Fibroblast of skin of right biceps (primary cell): Measurements from ENCODE around the gene NPFF.

Source experiments
- DNase-seq: peaks from one replicate; pipeline ENCODE4 v3.0.0-alpha.2; 2013

The NPFF gene

DNA sequence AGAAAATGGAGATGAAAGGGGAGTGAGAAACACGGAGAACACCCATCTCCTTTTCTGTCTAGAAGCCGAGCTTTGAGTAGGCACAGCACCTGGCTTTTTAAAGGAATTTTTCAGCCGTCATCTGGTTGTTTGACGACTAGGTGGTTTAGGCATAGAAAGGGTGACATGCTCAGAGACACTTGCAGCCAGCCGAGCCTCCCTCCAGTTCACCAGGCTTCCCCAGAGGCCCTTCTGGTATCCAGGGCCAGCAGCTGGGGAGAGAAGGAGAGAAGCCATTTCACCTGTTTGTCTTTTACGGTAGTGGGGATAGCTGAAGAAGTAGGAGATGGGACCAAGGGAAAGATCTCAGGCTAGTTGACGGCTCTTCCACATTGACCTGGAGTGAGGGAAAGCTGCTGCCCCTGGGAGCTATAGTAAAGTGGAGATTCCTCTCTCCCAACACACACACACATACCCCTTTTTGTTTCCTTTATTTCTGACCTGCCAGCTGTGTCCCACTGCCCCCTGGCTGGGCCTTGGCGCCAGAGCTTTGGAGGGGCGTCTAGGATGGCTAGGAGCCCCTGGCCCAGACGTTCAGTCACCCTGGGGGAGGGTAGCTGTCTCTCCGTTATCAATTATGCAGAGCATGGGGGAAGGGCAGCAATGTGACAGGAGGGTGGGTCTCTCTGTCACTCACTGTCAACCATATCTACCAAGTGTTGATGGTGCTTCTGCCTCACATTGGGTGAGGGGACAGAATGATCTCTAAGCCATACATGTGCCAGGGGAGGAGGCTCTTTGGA, 13.5 kb downstream of the NPFF start:
- DNase-seq: no peak

DNA sequence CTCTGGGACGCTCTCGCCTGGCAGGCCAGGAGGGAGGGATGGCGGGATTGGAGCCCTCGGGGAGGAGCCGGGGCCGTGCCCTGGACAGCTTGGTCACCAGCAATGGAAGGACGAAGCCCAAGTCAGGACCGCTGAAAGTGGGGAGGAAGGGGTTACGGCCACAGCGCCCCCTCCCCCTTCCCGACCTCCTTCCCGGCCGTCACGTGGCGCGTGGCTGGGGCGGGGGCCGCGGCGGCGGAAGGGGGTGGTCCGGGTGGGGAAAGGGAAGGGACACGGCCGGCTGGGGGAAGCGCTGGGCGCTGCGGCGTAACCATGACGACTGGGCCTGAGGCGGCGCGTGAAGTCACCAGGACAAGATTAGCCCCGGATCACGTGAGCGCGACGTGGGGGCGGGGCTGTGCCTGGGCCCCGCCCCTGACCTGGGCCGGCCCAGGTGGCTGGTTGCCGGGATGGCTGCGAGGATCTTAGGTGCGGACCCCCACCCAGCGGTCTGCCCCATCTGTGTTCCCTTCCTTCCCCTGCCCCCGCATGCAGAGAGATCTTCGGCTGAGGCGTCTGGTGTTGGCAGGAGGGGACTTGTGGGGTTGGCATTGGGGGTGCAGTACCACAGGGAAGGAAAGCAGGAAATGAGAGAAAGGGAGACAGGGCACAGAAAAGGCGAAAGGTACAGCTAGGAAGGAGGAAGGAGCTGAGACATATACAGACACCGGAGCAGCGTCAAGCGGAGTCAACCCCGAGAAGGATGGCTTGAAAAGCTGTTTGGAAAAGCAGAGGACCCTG, 14.3 kb downstream of the NPFF start:
- DNase-seq: peak; percentile 91

GRCh38 chr12:53492188-53492587, 15.1 kb downstream of the NPFF start:
- no peak for DNase-seq

GRCh38 chr12:53489242-53489864, 17.9 kb downstream of the NPFF start:
- DNase-seq: no peak

- no peak for DNase-seq
Measured at GRCh38 chr12:53486736-53487487, 20.4 kb downstream of the NPFF start.

GRCh38 chr12:53485955-53486735, 21.1 kb downstream of the NPFF start:
- DNase-seq: no peak

DNA sequence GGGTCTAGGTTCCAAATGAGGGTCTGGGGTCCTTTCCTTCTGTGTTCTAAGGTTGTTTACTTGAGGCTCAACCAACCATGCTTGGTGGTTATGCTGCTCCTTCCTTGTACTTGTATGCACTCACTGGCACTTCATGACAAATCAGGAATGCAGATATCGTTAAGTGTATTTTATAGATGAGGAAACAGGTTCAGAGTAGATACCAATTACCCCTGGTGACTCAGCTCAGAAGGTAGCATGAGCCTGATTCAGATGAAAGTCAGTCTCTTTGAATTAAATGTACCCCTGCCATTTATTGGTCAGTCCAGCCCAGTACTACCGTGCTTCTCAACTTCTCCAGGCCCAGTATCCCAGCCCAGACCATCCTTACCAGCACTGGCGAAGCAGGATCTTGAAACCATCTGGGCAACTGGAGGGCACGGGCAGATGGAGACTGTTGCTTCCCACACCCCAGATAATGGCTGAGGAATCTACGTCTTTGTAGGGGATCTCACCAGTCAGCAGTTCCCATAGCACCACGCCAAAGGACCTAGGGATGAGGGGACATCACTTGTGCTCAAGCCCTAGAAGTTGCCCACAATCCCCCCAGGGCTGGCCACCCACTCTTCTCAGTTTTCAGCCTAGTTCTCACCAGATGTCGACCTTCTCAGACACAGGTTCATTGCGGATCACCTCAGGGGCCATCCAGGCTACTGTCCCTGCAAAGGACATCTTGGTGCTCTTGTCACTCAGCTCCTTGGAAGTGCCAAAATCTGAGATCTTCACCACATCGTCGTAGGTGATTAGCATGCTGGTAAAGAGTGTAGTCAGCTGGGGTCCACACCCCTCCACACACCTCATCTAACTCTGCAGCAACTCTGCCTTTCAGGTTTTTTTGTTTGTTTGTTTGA, 22.4 kb downstream of the NPFF start:
- DNase-seq: no peak

GRCh38 chr12:53483979-53484377, 23.3 kb downstream of the NPFF start:
- no peak for DNase-seq

GRCh38 chr12:53483225-53483978, 23.9 kb downstream of the NPFF start:
- no peak for DNase-seq

- DNase-seq: no peak
Measured at GRCh38 chr12:53482626-53483168, 24.6 kb downstream of the NPFF start.

DNA sequence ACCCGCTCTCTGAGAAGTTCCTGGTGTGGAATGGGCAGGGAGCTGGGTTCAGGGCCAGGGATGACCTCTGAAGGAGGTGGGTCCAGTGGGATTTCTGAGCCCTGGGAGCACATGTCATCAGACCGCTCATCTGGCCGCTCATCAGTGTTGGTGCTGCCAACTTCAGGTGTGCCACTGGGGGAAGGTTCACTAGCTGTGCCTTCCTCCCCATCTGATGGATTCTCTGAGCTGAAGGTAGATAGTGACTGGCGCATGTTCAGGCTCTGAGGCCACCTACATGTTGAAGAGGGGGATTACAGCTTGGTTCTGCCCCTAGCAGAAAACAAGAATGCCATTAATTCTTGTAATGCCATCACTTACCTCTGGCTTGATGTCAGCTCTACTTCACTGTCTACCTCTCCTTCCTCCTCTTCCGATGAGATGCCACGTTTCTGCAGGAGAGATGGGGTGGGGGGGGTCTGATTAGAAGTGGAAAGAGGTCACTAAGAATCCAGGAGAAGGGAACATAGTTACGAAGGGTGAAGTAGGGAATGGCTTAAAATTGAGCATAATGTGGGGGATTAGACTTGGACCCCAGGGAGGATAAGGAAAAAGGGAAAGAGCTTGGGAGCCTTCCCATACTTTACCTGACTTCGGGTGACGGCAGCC, 25.2 kb downstream of the NPFF start:
- no peak for DNase-seq

DNA sequence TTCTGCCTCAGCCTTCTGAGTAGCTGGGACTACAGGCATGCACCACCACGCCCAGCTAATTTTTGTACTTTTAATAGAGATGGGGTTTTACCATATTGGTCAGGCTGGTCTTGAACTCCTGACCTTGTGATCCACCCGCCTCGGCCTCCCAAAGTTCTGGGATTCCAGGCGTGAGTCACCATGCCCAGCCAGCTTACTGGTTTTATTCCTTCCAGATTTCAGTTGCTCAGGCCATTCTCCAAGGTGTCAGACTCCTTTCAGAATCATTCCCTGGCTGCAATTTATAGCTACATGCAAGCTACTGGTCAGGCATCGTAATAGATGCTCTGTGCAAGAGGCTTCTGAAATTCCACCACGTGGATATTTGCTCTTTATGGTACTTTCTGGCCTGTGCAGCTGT, 25.8 kb downstream of the NPFF start:
- DNase-seq: peak; percentile 40

DNA sequence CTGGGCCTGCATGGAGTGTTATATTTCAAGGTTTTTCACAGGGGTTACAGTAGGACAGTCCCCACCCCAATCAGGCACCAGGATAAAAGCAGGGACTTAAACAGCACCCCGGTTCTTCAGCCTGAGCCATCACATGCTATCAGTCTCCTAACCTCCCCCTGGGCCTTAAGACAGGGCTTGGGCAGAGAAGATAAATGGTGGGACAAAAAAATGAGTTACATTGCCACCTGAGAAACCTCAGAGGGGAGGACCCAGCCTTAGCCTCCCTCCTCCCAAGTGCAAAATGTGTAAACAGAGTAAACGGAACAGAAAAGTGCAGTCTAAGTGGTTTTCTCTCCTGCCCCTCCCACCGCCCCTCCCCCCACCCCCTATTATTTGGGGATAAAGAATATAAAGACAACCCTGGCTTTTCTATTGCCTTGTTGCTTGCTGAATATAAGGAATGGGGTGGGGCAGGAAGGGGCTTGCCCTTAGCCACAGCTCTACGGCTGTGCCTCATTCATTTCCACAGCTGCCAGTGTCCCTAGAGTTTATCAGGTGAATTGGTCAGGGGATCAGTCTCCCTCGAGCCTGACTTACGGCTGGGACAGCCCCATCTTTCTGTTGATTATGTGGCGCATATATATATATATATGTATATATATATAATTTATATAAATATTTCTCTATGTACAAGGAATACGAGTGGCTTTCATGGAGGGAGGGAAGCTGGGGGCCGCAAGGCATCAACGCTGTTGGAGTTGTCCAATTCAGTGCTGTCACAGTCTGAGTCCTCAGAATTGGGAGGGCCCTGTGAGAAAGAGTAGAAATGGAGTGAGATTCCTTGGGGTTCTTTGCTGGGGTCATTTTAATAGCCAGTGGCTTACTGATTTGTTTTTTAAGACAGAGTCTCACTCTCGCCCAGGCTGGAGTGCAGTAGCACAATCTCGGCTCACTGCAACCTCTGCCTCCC, 26.5 kb downstream of the NPFF start:
- DNase-seq: no peak

GRCh38 chr12:53479331-53479730, 28.0 kb downstream of the NPFF start:
- no peak for DNase-seq

- DNase-seq: no peak
Measured at GRCh38 chr12:53478865-53479264, 28.4 kb downstream of the NPFF start.

- peak; percentile 49 for DNase-seq
Measured at GRCh38 chr12:53476769-53477209, 30.5 kb downstream of the NPFF start.

- DNase-seq: no peak
Measured at GRCh38 chr12:53474819-53475218, 32.5 kb downstream of the NPFF start.

- DNase-seq: no peak
Measured at GRCh38 chr12:53474077-53474476, 33.2 kb downstream of the NPFF start.
